K562 (cell line): Measurements from ENCODE around the gene HCAR2.

ENCODE experiments used
- FOXP1 ChIP-seq: sonication (generic); formaldehyde crosslinking; IDR thresholded peaks from 2 replicates; pipeline ENCODE4 v1.8.0; 2022; ENCODE audit warnings: mild to moderate bottlenecking, missing genetic modification reagents
- MAFF ChIP-seq: IDR thresholded peaks from 2 replicates; pipeline ENCODE4 v1.6.1; 2012; ENCODE audit warnings: low read length, improper control_type of control experiment
- MTA1 ChIP-seq: fragments of 450-650 bp; IDR thresholded peaks from 2 replicates; pipeline ENCODE4 v1.6.1; 2017; ENCODE audit warnings: borderline replicate concordance
- PRMT5 ChIP-seq: sonication (generic); formaldehyde crosslinking; IDR thresholded peaks from 2 replicates; pipeline ENCODE4 v1.5.0; 2020; ENCODE audit warnings: missing genetic modification reagents
- PTTG1 ChIP-seq: fragments of 450-650 bp; IDR thresholded peaks from 2 replicates; pipeline ENCODE4 v1.6.1; 2016; ENCODE audit warnings: low read depth, mild to moderate bottlenecking, missing genetic modification characterization, missing compliant biosample characterization
- TF ChIP-seq, protein P1 (sequence below), 3 experiments: IDR thresholded peaks in 2 of 3; conservative IDR thresholded peaks in 1 of 3; 2 replicates each; pipeline ENCODE4 v1.5.1; 2011 to 2012; ENCODE audit warnings: low read length in 3 of 3, mild to moderate bottlenecking in 3 of 3, control low read depth in 2 of 3, improper control_type of control experiment in 1 of 3, inconsistent platforms in 1 of 3, low read depth in 1 of 3, mixed read lengths in 1 of 3, moderate library complexity in 1 of 3; ENCODE audit not compliant: insufficient read depth in 2 of 3

DNA sequence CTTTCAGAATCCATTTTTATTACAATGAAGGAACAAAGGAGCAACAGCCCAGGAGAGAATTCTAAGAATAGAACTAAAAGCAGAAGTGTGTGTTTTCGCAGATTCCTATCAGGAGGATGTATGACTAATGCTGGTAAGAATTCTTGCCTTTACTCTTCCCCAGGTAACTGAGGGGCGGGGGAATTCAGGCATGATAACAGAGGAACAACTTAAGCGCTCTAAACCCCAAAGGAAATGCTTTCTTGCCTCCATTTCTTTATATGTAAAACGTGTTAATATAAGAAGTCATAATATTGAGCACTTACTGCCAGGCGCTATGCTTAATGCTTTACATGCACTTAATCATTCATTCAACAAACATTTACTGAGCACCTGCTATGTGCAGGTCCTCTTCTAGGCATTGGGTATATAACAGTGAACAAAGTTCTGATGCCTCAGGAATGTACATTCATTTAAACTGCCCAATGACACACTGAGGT is 23.0 kb upstream of the HCAR2 start:
- TF ChIP-seq PRMT5 (no peak), PTTG1 (tag) (no peak), MTA1 (peak; percentile 68; the same call in 1 of the 2 replicates), FOXP1 (CRISPR knock-in tag) (no peak), MAFF (no peak)
- TF ChIP-seq, protein P1, sequence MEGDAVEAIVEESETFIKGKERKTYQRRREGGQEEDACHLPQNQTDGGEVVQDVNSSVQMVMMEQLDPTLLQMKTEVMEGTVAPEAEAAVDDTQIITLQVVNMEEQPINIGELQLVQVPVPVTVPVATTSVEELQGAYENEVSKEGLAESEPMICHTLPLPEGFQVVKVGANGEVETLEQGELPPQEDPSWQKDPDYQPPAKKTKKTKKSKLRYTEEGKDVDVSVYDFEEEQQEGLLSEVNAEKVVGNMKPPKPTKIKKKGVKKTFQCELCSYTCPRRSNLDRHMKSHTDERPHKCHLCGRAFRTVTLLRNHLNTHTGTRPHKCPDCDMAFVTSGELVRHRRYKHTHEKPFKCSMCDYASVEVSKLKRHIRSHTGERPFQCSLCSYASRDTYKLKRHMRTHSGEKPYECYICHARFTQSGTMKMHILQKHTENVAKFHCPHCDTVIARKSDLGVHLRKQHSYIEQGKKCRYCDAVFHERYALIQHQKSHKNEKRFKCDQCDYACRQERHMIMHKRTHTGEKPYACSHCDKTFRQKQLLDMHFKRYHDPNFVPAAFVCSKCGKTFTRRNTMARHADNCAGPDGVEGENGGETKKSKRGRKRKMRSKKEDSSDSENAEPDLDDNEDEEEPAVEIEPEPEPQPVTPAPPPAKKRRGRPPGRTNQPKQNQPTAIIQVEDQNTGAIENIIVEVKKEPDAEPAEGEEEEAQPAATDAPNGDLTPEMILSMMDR (IDR thresholded peaks at IDR 0.05 in 2 of 3, conservative IDR thresholded peaks at IDR 0.05 in 1 of 3; ENCODE audit: insufficient read depth in 2 of 3, low read depth in 1 of 3, low read length in 3 of 3) = no peak
